Mononuclear cell (primary cell): ENCODE results near the gene PI16. TPM values are rescaled to one million over a fixed set of nuclear protein-coding genes. Genes with fewer than 3 reads are reported as not detected.

Experiments
- H3K27me3 ChIP-seq: 2 replicates; pipeline ENCODE4 v1.6.0; 2011; ENCODE audit warnings: low read length, control low read depth; ENCODE audit not compliant: insufficient read depth
- H3K4me1 ChIP-seq: 2 replicates; pipeline ENCODE4 v1.5.1; 2011; ENCODE audit warnings: mild to moderate bottlenecking, low read length, control low read depth; ENCODE audit not compliant: insufficient read depth
- H3K4me3 ChIP-seq: 2 replicates; pipeline ENCODE4 v1.5.1; 2011; ENCODE audit warnings: mild to moderate bottlenecking, low read length, moderate library complexity
- H3K9me3 ChIP-seq: 2 replicates; pipeline ENCODE4 v1.5.1; 2011; ENCODE audit warnings: low read depth, mild to moderate bottlenecking, control low read depth, low read length
- total RNA-seq: library from RNA; depleted of rRNA; stranded (reverse); fragments of >200 nt; gene quantifications from one replicate; pipeline ENCODE4 v1.2.3, GENCODE V29; 2012

The PI16 gene
- total RNA-seq, 1 donor, result 3.6 TPM

GRCh38 chr6:36970892-36971842, 16.6 kb downstream of the PI16 start:
- no peaks in the 10 kb centered on the region for H3K27me3 ChIP-seq
- H3K4me1 ChIP-seq, result no peaks in the 10 kb centered on the region

GRCh38 chr6:36971921-36972673, 17.6 kb downstream of the PI16 start:
- Histone ChIP-seq H3K4me1 (no peaks in the 10 kb centered on the region), H3K9me3 (no peaks in the 10 kb centered on the region), H3K4me3 (no peak overlapping the region), H3K27me3 (no peaks in the 10 kb centered on the region)

More at GRCh38 chr6:36970892-36971842, 16.6 kb downstream of the PI16 start:
- Histone ChIP-seq H3K4me3 (no peak overlapping the region), H3K9me3 (no peaks in the 10 kb centered on the region)

- no peaks in the 10 kb centered on the region for H3K27me3 ChIP-seq
- H3K4me3 ChIP-seq, result no peak overlapping the region
- no peaks in the 10 kb centered on the region for H3K9me3 ChIP-seq
- no peaks in the 10 kb centered on the region for H3K4me1 ChIP-seq
These were observed 18.7 kb downstream of the PI16 start for GRCh38 chr6:36973190-36973589.

GRCh38 chr6:36973647-36974046, 19.1 kb downstream of the PI16 start:
- H3K9me3 ChIP-seq, result no peaks in the 10 kb centered on the region
- no peaks in the 10 kb centered on the region for H3K4me1 ChIP-seq
- no peaks in the 10 kb centered on the region for H3K27me3 ChIP-seq
- H3K4me3 ChIP-seq, result no peak overlapping the region

GRCh38 chr6:36975231-36976006, 20.9 kb downstream of the PI16 start:
- Histone ChIP-seq H3K27me3 (no peaks in the 10 kb centered on the region), H3K9me3 (no peaks in the 10 kb centered on the region), H3K4me3 (no peak overlapping the region), H3K4me1 (peaks cover 4% of the 10 kb centered on the region)

GRCh38 chr6:36976007-36976264, 21.4 kb downstream of the PI16 start:
- no peaks in the 10 kb centered on the region for H3K9me3 ChIP-seq
- H3K4me3 ChIP-seq, result no peak overlapping the region
- H3K27me3 ChIP-seq, result no peaks in the 10 kb centered on the region
- H3K4me1 ChIP-seq, result peaks cover 4% of the 10 kb centered on the region

- no peaks in the 10 kb centered on the region for H3K27me3 ChIP-seq
- no peak overlapping the region for H3K4me3 ChIP-seq
- H3K9me3 ChIP-seq, result no peaks in the 10 kb centered on the region
- peaks cover 4% of the 10 kb centered on the region for H3K4me1 ChIP-seq
These were observed 22.0 kb downstream of the PI16 start for GRCh38 chr6:36976509-36976908.

- no peaks in the 10 kb centered on the region for H3K27me3 ChIP-seq
- H3K4me3 ChIP-seq, result no peak overlapping the region
- no peaks in the 10 kb centered on the region for H3K9me3 ChIP-seq
- H3K4me1 ChIP-seq, result peaks cover 4% of the 10 kb centered on the region
These were observed 22.4 kb downstream of the PI16 start for GRCh38 chr6:36976931-36977330.

GRCh38 chr6:36977470-36977941, 23.0 kb downstream of the PI16 start:
- Histone ChIP-seq H3K27me3 (no peaks in the 10 kb centered on the region), H3K4me1 (peaks cover 5% of the 10 kb centered on the region), H3K9me3 (no peaks in the 10 kb centered on the region), H3K4me3 (no peak overlapping the region)

- Histone ChIP-seq H3K9me3 (no peaks in the 10 kb centered on the region), H3K4me3 (no peak overlapping the region), H3K27me3 (no peaks in the 10 kb centered on the region), H3K4me1 (peaks cover 17% of the 10 kb centered on the region)
These were observed 24.1 kb downstream of the PI16 start for GRCh38 chr6:36978421-36979346.

- Histone ChIP-seq H3K4me1 (peaks cover 23% of the 10 kb centered on the region), H3K9me3 (no peaks in the 10 kb centered on the region), H3K27me3 (no peaks in the 10 kb centered on the region), H3K4me3 (no peak overlapping the region)
These were observed 24.8 kb downstream of the PI16 start for GRCh38 chr6:36979347-36979742.

- Histone ChIP-seq H3K9me3 (no peaks in the 10 kb centered on the region), H3K4me1 (peaks cover 31% of the 10 kb centered on the region), H3K27me3 (no peaks in the 10 kb centered on the region), H3K4me3 (no peak overlapping the region)
These were observed 25.6 kb downstream of the PI16 start for GRCh38 chr6:36980129-36980528.

- Histone ChIP-seq H3K9me3 (no peaks in the 10 kb centered on the region), H3K27me3 (no peaks in the 10 kb centered on the region), H3K4me1 (peaks cover 34% of the 10 kb centered on the region), H3K4me3 (no peak overlapping the region)
These were observed 26.5 kb downstream of the PI16 start for GRCh38 chr6:36980876-36981619.
